Measurements from ENCODE around the gene FBXL17. TPM values are rescaled to one million over a fixed set of nuclear protein-coding genes. Genes with fewer than 3 reads are reported as not detected.

FBXL17 gene
- total RNA-seq, 1 donor from 2014 or later, result 11.1 TPM

DNA sequence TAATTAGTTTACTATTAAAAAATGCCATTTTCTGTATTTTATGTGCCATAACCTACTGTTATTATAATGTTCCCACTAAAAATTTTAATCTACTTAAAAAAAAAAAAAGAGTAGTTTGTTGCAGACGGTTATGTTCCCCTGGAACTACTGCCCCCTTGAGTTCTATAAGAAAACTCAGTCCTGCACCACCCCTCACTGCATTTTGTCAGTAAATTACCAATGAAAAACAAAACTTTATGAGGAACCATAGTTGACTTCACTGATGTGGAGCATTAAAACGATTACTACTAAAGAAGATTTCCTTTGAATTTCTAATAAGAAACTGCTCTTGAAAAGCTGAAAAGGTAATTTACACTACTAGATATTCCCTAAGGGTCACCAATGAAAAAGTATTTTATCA, 288.7 kb downstream of the FBXL17 start:
- TF ChIP-seq, protein P1, sequence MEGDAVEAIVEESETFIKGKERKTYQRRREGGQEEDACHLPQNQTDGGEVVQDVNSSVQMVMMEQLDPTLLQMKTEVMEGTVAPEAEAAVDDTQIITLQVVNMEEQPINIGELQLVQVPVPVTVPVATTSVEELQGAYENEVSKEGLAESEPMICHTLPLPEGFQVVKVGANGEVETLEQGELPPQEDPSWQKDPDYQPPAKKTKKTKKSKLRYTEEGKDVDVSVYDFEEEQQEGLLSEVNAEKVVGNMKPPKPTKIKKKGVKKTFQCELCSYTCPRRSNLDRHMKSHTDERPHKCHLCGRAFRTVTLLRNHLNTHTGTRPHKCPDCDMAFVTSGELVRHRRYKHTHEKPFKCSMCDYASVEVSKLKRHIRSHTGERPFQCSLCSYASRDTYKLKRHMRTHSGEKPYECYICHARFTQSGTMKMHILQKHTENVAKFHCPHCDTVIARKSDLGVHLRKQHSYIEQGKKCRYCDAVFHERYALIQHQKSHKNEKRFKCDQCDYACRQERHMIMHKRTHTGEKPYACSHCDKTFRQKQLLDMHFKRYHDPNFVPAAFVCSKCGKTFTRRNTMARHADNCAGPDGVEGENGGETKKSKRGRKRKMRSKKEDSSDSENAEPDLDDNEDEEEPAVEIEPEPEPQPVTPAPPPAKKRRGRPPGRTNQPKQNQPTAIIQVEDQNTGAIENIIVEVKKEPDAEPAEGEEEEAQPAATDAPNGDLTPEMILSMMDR (conservative IDR thresholded peaks at IDR 0.05), result peak; percentile 76
- DNase-seq (ENCODE audit: extremely low spot score, unreplicated experiment), result no peak
- Mint-ChIP-seq H3K36me3 (no peaks in the 10 kb centered on the region), H3K27ac (no peak overlapping the region), H3K4me1 (ENCODE audit: unreplicated experiment) (no peaks in the 10 kb centered on the region), H3K27me3 (no peaks in the 10 kb centered on the region), H3K9me3 (no peaks in the 10 kb centered on the region), H3K4me3 (no peak overlapping the region)

DNA sequence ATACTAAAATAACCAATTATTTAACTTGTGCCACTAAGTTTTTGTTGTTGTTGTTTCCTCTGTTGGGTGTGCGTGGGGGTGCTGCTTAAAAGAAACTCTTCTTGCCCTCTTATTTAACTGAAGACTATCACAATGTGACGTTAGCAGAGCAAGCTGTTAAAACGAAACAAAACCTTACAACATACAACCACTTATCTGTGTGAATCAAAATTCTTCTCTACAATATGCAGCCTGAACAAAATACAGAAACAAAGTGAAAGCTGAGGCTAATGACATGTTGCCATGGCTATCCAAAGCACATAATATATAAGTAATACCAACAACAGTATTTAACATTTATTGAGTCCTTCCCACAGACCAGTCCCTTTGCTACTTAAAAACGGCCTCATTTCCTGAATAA, 291.0 kb downstream of the FBXL17 start:
- no peaks in the 10 kb centered on the region for H3K4me1 Mint-ChIP-seq (ENCODE audit: unreplicated experiment)
- no peaks in the 10 kb centered on the region for H3K36me3 Mint-ChIP-seq
- no peak overlapping the region for H3K4me3 Mint-ChIP-seq
- H3K27ac Mint-ChIP-seq, result no peak overlapping the region
- no peaks in the 10 kb centered on the region for H3K9me3 Mint-ChIP-seq
- no peak for DNase-seq (ENCODE audit: extremely low spot score, unreplicated experiment)
- TF ChIP-seq, protein P1 (conservative IDR thresholded peaks at IDR 0.05), result no peak
- no peaks in the 10 kb centered on the region for H3K27me3 Mint-ChIP-seq

DNA sequence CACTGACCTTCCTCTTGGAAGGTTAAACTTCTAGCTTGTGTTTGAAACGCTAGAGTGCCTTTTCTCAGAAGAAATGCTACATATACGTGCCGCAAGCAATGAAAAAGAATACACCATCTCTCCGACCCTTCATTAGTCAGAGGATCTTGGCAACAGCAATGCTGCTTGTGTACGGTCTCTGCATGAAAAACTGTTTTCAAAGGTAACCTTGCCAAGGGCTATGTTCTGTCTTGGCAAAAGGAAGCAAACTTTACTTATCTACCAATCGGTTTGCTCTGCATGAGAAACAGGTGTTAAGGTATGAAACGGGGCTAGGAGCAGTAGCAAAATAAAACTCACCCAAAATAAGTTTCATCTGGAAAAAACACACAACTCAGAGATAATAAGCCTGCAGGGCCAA, 297.8 kb downstream of the FBXL17 start:
- Mint-ChIP-seq H3K27ac (no peak overlapping the region), H3K4me1 (ENCODE audit: unreplicated experiment) (peaks cover 11% of the 10 kb centered on the region)
- no peak for DNase-seq (ENCODE audit: extremely low spot score, unreplicated experiment)

DNA sequence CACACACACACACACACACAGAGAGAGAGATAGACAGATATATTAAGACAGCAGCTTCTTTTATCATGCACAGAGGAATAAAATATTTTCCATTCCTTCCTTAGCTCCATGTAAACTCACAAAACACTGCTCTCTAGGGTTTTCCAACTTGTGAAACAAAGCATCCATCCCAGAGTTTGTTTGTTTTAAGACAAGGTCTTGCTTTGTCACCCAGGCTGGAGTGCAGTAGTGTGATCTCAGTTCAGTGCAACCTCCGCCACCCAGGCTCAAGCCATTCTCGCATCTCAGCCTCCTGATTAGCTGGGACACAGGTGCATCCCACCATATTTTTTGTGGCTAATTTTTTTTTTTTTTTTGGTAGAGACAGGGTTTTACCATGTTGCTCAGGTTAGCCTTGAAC, 298.7 kb downstream of the FBXL17 start:
- DNase-seq (ENCODE audit: extremely low spot score, unreplicated experiment), result no peak
- Mint-ChIP-seq H3K4me1 (ENCODE audit: unreplicated experiment) (peaks cover 11% of the 10 kb centered on the region), H3K36me3 (no peaks in the 10 kb centered on the region), H3K27me3 (no peaks in the 10 kb centered on the region), H3K27ac (no peak overlapping the region), H3K4me3 (no peak overlapping the region), H3K9me3 (no peaks in the 10 kb centered on the region)
- TF ChIP-seq, protein P1 (conservative IDR thresholded peaks at IDR 0.05), result no peak

More for the DNA sequence above, 297.8 kb downstream of the FBXL17 start:
- Mint-ChIP-seq H3K9me3 (no peaks in the 10 kb centered on the region), H3K4me3 (no peak overlapping the region), H3K27me3 (no peaks in the 10 kb centered on the region), H3K36me3 (no peaks in the 10 kb centered on the region)
- TF ChIP-seq, protein P1 (conservative IDR thresholded peaks at IDR 0.05), result no peak

DNA sequence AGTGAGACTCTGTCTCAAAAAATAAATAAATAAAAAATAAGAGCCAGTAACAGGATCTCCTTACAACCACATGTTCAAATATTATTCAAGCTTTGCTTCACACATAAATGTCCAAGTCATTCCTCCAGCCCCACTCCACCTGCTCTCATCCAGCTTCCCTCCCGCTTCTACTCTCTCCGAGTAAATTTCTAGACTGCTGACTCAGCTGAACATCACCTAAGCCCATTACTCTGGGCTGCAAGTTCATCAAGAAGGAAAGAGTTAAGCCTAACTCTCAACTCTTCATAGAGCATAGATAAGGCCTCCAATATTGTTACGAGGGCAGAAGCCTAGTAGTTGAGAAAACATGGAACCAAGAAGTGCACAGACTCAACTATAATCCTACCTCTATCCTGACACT, 300.2 kb downstream of the FBXL17 start:
- Mint-ChIP-seq H3K4me1 (ENCODE audit: unreplicated experiment) (peaks cover 11% of the 10 kb centered on the region), H3K4me3 (no peak overlapping the region), H3K27me3 (no peaks in the 10 kb centered on the region), H3K9me3 (no peaks in the 10 kb centered on the region), H3K27ac (no peak overlapping the region), H3K36me3 (no peaks in the 10 kb centered on the region)
- TF ChIP-seq, protein P1 (conservative IDR thresholded peaks at IDR 0.05), result no peak
- DNase-seq (ENCODE audit: extremely low spot score, unreplicated experiment), result no peak

DNA sequence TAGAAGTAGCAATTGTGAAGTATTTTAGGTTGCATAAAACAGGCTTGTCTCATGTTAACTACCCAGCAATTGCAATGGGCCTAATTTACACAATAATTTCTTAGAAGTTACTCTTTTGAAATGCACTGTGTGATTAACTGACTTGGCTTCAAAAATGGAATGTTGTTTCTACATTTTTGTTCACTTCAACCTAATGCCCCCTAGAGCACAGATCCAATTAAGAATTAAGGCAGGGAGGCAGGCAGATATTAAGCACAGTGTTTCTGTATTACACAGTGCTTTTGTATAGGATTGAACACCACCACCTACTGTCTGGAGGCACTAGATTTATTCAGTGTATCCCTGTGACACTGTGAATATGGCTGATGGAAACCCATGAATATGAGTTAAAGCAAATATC, 302.1 kb downstream of the FBXL17 start:
- no peak for DNase-seq (ENCODE audit: extremely low spot score, unreplicated experiment)
- H3K4me3 Mint-ChIP-seq, result no peak overlapping the region
- TF ChIP-seq, protein P1 (conservative IDR thresholded peaks at IDR 0.05), result no peak
- H3K27me3 Mint-ChIP-seq, result no peaks in the 10 kb centered on the region
- H3K4me1 Mint-ChIP-seq (ENCODE audit: unreplicated experiment), result peaks cover 7% of the 10 kb centered on the region
- no peaks in the 10 kb centered on the region for H3K36me3 Mint-ChIP-seq
- H3K27ac Mint-ChIP-seq, result no peak overlapping the region
- H3K9me3 Mint-ChIP-seq, result no peaks in the 10 kb centered on the region
